Measurements from ENCODE around the gene PLPP3.

DNA sequence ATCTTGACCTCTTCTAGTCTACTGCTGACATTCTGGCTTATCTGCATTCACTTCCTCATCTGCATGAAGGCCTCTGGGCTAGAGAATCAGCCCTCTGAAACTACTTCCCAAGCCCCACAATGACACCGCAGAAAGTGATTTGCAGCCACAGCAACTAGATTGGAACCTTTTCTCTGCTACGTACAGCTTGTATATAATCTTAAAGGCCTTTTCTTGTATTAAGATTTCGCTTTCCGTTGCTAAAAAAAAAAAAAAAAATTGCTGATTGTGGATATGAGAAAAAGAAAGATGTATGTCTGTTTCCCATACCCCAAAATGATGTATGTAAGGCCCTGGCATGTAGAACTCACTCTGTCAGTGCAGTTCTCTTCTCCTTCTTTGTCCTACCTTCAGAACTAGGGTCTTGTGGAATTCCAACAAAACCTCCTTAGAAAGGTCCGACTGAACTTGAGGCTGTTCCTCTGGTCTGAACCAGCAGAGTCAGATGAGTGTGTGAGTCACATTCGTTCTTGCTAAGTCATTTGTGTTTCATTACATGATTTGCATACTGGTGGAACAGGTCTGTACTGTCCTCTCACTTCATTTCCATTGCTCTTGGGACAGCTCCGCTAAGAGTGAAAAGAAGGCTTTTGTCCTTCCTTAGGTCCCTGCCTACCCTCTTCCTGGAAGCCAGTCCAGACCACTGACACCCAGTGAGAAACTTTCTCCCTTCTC is 62.7 kb downstream of the PLPP3 start:
- TF ChIP-seq, protein P1, sequence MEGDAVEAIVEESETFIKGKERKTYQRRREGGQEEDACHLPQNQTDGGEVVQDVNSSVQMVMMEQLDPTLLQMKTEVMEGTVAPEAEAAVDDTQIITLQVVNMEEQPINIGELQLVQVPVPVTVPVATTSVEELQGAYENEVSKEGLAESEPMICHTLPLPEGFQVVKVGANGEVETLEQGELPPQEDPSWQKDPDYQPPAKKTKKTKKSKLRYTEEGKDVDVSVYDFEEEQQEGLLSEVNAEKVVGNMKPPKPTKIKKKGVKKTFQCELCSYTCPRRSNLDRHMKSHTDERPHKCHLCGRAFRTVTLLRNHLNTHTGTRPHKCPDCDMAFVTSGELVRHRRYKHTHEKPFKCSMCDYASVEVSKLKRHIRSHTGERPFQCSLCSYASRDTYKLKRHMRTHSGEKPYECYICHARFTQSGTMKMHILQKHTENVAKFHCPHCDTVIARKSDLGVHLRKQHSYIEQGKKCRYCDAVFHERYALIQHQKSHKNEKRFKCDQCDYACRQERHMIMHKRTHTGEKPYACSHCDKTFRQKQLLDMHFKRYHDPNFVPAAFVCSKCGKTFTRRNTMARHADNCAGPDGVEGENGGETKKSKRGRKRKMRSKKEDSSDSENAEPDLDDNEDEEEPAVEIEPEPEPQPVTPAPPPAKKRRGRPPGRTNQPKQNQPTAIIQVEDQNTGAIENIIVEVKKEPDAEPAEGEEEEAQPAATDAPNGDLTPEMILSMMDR (conservative IDR thresholded peaks at IDR 0.05; ENCODE audit: low read depth, low read length), result no peak
- no peak for TF ChIP-seq EZH2 (IDR thresholded peaks at IDR 0.05; ENCODE audit: borderline replicate concordance, low read depth, low read length, poor library complexity, severe bottlenecking)

Measured in A673 (cell line).